ENCODE results near the gene LMBR1.

Gene LMBR1

GRCh38 chr7:156777364-156778069 lies 115.5 kb downstream of the LMBR1 start:
- Mint-ChIP-seq H3K27me3 (no peaks in the 10 kb centered on the region), H3K4me1 (peaks cover 67% of the 10 kb centered on the region), H3K9me3 (peaks cover 18% of the 10 kb centered on the region), H3K27ac (peak overlapping the region; percentile 96), H3K4me3 (peak overlapping the region; percentile 66), H3K36me3 (peaks cover 27% of the 10 kb centered on the region)
- ATAC-seq = peak; percentile 86

- ATAC-seq = no peak
- Mint-ChIP-seq H3K4me3 (no peak overlapping the region), H3K9me3 (peaks cover 15% of the 10 kb centered on the region), H3K4me1 (peaks cover 67% of the 10 kb centered on the region), H3K27me3 (no peaks in the 10 kb centered on the region), H3K27ac (peak overlapping the region; percentile 96), H3K36me3 (peaks cover 27% of the 10 kb centered on the region)
Observed at GRCh38 chr7:156776527-156776926, 116.5 kb downstream of the LMBR1 start.

GRCh38 chr7:156773966-156774365 lies 119.0 kb downstream of the LMBR1 start:
- peaks cover 69% of the 10 kb centered on the region for H3K4me1 Mint-ChIP-seq
- peaks cover 34% of the 10 kb centered on the region for H3K36me3 Mint-ChIP-seq
- peaks cover 15% of the 10 kb centered on the region for H3K9me3 Mint-ChIP-seq
- no peak for ATAC-seq
- no peak overlapping the region for H3K4me3 Mint-ChIP-seq
- no peaks in the 10 kb centered on the region for H3K27me3 Mint-ChIP-seq
- peak overlapping the region; percentile 66 for H3K27ac Mint-ChIP-seq

GRCh38 chr7:156772725-156773124 lies 120.3 kb downstream of the LMBR1 start:
- Mint-ChIP-seq H3K9me3 (peaks cover 15% of the 10 kb centered on the region), H3K4me1 (peaks cover 64% of the 10 kb centered on the region), H3K36me3 (peaks cover 31% of the 10 kb centered on the region), H3K27me3 (no peaks in the 10 kb centered on the region), H3K27ac (peak overlapping the region; percentile 66), H3K4me3 (peak overlapping the region; percentile 61)
- ATAC-seq = no peak

GRCh38 chr7:156768698-156769472 lies 124.1 kb downstream of the LMBR1 start:
- Mint-ChIP-seq H3K9me3 (peaks cover 6% of the 10 kb centered on the region), H3K4me3 (no peak overlapping the region), H3K36me3 (peaks cover 36% of the 10 kb centered on the region), H3K27ac (peak overlapping the region; percentile 53), H3K4me1 (peaks cover 49% of the 10 kb centered on the region), H3K27me3 (no peaks in the 10 kb centered on the region)
- ATAC-seq = no peak

- Mint-ChIP-seq H3K4me1 (peaks cover 26% of the 10 kb centered on the region), H3K27ac (no peak overlapping the region), H3K36me3 (peaks cover 39% of the 10 kb centered on the region), H3K9me3 (no peaks in the 10 kb centered on the region), H3K27me3 (no peaks in the 10 kb centered on the region), H3K4me3 (no peak overlapping the region)
- no peak for ATAC-seq
Observed at GRCh38 chr7:156766666-156767065, 126.3 kb downstream of the LMBR1 start.

GRCh38 chr7:156765901-156766656 lies 126.9 kb downstream of the LMBR1 start:
- ATAC-seq = no peak
- H3K27ac Mint-ChIP-seq = peak overlapping the region; percentile 39
- peaks cover 21% of the 10 kb centered on the region for H3K4me1 Mint-ChIP-seq
- peaks cover 40% of the 10 kb centered on the region for H3K36me3 Mint-ChIP-seq
- no peaks in the 10 kb centered on the region for H3K27me3 Mint-ChIP-seq
- H3K4me3 Mint-ChIP-seq = no peak overlapping the region
- no peaks in the 10 kb centered on the region for H3K9me3 Mint-ChIP-seq

- peaks cover 6% of the 10 kb centered on the region for H3K9me3 Mint-ChIP-seq
- no peaks in the 10 kb centered on the region for H3K27me3 Mint-ChIP-seq
- H3K36me3 Mint-ChIP-seq = peaks cover 53% of the 10 kb centered on the region
- ATAC-seq = no peak
- peaks cover 14% of the 10 kb centered on the region for H3K4me1 Mint-ChIP-seq
- no peak overlapping the region for H3K4me3 Mint-ChIP-seq
- H3K27ac Mint-ChIP-seq = no peak overlapping the region
Observed at GRCh38 chr7:156764766-156765165, 128.2 kb downstream of the LMBR1 start.

- Mint-ChIP-seq H3K4me3 (no peak overlapping the region), H3K27ac (no peak overlapping the region), H3K9me3 (peaks cover 8% of the 10 kb centered on the region), H3K4me1 (peaks cover 8% of the 10 kb centered on the region), H3K27me3 (no peaks in the 10 kb centered on the region), H3K36me3 (peaks cover 52% of the 10 kb centered on the region)
- no peak for ATAC-seq
Observed at GRCh38 chr7:156764016-156764669, 128.8 kb downstream of the LMBR1 start.

- Mint-ChIP-seq H3K27me3 (no peaks in the 10 kb centered on the region), H3K36me3 (peaks cover 56% of the 10 kb centered on the region), H3K9me3 (peaks cover 8% of the 10 kb centered on the region), H3K4me1 (no peaks in the 10 kb centered on the region), H3K4me3 (no peak overlapping the region), H3K27ac (no peak overlapping the region)
- no peak for ATAC-seq
Observed at GRCh38 chr7:156759579-156760202, 133.3 kb downstream of the LMBR1 start.

- peaks cover 8% of the 10 kb centered on the region for H3K9me3 Mint-ChIP-seq
- H3K4me3 Mint-ChIP-seq = no peak overlapping the region
- no peaks in the 10 kb centered on the region for H3K27me3 Mint-ChIP-seq
- H3K4me1 Mint-ChIP-seq = no peaks in the 10 kb centered on the region
- ATAC-seq = no peak
- no peak overlapping the region for H3K27ac Mint-ChIP-seq
- H3K36me3 Mint-ChIP-seq = peaks cover 56% of the 10 kb centered on the region
Observed at GRCh38 chr7:156759143-156759542, 133.8 kb downstream of the LMBR1 start.

- Mint-ChIP-seq H3K4me1 (no peaks in the 10 kb centered on the region), H3K36me3 (peaks cover 26% of the 10 kb centered on the region), H3K4me3 (no peak overlapping the region), H3K27me3 (no peaks in the 10 kb centered on the region), H3K9me3 (no peaks in the 10 kb centered on the region), H3K27ac (no peak overlapping the region)
- ATAC-seq = no peak
Observed at GRCh38 chr7:156754201-156754600, 138.8 kb downstream of the LMBR1 start.

- no peak for ATAC-seq
- H3K4me3 Mint-ChIP-seq = no peak overlapping the region
- H3K27ac Mint-ChIP-seq = no peak overlapping the region
- H3K27me3 Mint-ChIP-seq = no peaks in the 10 kb centered on the region
- no peaks in the 10 kb centered on the region for H3K9me3 Mint-ChIP-seq
- no peaks in the 10 kb centered on the region for H3K4me1 Mint-ChIP-seq
- H3K36me3 Mint-ChIP-seq = peaks cover 22% of the 10 kb centered on the region
Observed at GRCh38 chr7:156753630-156754029, 139.4 kb downstream of the LMBR1 start.

GRCh38 chr7:156753229-156753560 lies 139.8 kb downstream of the LMBR1 start:
- Mint-ChIP-seq H3K27ac (no peak overlapping the region), H3K4me1 (no peaks in the 10 kb centered on the region), H3K27me3 (no peaks in the 10 kb centered on the region), H3K9me3 (no peaks in the 10 kb centered on the region), H3K4me3 (no peak overlapping the region), H3K36me3 (peaks cover 18% of the 10 kb centered on the region)
- no peak for ATAC-seq

Measured in stimulated activated memory B cell treated with anti-CD40 and anti-IgM and Interleukin-4, amounts not matched to agents 10 μg/mL and 1 μg/mL and 100 μg/mL, for 72 hours (primary cell).